Myocyte (in vitro differentiated cells): Measurements from ENCODE around the gene GNAT3. TPM values are rescaled to one million over a fixed set of nuclear protein-coding genes. Genes with fewer than 3 reads are reported as not detected.

Experiments used
- DNase-seq: peaks from one replicate; pipeline ENCODE4 v3.0.0-alpha.2; 2012; ENCODE audit warnings: low read depth
- total RNA-seq: library from RNA; depleted of rRNA; stranded (reverse); fragments of >200 nt; gene quantifications from 2 replicates; pipeline ENCODE4 v1.2.3, GENCODE V29; 2014

Gene GNAT3
- total RNA-seq, 1 donor from 2014 or later = not detected

DNA sequence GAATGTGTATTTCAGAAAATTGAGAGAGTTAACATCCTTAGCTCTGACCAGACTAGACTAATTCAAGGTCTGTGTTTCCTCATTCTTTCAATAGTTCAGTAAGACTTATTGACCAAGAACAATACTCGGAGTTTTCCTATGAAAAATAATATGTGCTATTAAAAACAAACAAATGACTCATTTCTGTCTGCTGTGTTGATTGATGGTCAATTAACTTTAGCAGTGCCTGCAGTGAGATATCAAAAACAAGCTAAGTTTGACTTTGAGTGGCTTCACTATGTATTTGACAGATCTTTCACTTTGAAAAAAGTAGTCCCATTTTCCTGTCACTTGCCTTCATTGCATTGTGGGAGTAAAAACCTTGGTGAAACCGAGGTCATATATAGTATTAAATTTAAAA lies 91.0 kb downstream of the GNAT3 start:
- no peak for DNase-seq

DNA sequence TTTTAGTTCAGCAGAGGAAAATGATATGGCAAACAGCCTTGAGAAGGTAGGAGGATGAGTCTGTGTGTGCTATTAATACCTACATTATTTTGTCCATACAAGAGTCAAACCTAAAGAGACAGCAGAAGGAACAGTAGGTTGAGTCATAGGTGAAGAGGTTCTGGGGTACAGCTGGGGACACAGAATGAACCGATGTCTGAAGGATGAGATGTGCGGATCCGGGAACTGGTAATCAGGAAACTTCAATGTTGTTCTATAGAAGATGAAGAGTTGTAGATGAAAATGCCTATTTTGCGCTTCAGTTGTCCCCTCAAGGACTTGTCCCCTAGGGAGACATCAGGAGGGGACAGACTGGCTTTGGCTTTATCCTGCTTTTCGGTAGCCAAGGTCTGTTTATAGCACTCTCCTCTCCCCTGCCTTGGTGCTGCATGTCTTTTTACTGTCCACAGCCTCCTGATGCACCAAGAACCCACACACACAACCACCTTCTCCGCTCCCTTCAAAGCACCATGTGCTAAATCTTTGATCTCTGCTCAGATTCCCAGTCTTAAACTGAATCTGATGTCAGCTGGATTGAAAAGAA lies 94.6 kb downstream of the GNAT3 start:
- DNase-seq = no peak

DNA sequence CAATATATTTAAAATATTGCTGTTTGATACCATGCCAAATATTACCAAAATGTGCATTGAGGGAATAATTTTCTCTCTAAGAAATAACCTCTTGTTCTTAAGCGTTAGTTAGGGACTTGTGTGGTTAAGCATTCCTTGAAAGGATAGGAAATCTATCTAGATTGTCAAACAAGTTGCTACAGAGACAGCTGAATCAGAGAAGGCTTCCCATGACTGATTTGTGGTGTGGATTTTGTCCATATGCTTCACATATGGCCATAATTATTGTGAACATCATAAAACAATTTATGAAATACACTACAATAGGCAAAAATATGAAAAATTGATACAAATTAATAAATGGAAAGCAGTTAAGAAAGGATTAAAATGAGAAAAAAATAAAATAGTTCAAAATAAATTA lies 96.3 kb downstream of the GNAT3 start:
- peak; percentile 13 for DNase-seq

DNA sequence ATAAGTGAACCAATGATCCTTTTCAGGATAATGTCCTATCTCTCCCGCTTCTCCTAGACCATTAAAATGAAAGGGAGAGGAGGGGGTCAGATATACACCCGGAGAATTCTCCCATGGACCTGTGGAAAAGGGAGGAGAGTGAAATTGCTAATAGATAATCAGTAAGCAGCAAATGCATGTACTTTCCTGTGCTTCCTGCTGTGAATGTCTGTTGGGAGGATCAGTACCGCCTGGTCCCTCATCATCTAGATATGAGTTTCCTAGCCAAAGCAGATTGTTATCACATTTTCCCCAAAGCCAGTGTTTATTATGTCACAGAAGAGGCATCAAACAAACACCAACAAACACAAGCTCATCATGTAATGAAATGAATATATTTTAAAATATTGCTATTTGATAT lies 96.8 kb downstream of the GNAT3 start:
- no peak for DNase-seq

DNA sequence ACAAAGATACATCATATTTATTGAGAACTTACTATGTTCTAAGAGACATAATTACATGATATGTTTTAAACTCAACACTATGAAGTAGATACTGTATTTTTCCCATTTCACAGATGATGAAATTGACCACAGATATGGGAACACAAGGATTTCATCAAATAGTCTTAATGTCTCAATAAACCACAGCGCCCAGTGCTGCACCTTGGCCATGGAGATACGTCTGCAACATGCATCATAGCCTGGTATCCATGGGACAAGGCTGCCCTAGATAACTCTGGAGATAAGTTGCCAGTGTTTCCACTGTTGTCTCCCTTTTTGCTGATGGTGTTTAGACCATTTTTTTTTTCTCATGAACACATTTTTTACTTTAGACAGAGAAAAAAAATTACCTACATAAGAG lies 97.5 kb downstream of the GNAT3 start:
- no peak for DNase-seq

DNA sequence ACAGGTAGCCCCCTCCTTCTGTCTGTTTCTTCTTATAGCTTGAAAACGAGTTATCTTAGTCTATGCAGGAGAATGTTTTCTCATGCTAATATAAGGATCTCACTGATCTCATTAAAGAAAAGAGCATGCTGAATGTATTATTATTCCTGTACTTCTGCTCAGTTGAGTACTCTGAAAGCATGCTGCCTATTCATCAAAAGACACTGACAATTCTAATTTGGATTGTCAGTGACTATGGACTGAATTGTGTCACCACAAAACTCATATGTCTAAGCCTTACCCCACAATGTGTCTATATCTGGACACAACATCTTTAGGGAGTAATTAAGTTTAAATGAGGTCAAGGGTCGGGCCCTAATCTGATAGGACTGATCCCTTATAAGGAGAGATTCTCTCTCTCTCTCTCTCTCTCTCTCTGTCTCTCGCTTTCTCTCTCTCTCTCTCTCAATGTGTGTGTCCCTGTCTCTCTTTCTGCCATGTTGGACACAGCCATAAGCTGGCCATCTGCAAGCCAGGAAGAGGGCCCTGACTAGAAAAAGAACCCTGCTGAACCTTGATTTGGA lies 98.4 kb downstream of the GNAT3 start:
- DNase-seq = no peak

DNA sequence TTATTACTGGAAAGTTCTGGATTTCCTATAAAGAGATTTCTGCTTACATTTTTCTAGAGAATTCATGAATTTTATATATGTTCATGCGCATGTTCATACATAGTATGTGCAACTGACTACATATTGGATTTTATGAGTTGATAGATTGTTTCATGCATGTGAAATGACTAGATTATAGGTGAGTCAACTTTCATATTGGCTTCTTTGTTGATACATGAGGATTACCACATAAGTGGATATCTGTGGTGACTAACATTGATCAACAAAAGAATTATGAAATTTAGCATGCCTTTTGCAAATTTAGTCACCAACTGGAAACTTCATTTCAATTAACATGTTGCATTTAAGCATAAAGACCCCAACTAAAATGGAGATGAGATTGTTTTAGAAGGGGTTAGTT lies 99.0 kb downstream of the GNAT3 start:
- DNase-seq = no peak

DNA sequence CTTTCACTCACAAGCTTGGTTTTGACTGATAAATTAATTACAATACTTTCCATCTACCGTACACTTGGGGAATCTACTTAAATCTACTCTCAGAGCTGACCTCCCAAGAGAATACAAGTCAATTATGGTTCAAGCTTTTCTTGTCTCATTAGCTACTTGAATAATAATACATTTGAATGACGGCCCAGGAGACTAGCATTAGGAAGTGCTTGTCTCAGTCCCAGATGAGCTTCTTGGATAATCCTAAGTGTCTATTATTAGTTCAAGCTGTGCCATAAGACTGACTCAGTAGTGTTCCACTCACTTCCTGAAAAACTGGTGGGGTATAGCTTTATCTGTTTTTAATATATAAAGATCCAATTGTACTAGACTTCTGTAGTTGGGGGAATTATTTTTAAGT lies 100.2 kb downstream of the GNAT3 start:
- no peak for DNase-seq

DNA sequence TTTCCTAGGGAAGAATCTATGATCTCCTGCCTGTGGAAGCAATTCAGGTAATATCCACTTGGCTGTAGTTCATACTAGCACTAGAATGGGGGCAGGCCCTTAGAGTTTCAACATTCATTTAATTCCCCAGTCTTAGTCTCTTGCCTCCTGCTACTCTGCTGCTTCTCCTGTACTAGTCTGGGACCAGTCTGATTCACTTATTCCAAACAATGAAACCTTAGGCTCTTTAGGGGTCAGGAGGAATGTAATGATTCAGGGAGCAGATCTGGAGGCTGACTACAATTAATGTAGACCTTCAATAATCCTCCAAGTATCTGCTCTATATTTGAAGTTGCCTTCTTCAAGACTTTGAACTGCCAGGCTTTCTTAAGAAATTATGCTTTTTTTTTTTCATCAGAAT lies 101.8 kb downstream of the GNAT3 start:
- DNase-seq = no peak

Other genes starting within 250 kb of the GNAT3 start
- 38.8 and 46.2 TPM in 2 replicates for gene CD36, start 126.6 kb upstream of the GNAT3 start, total RNA-seq